H1 (cell line): ENCODE measurements around the gene FRY. TPM values are rescaled to one million over a fixed set of nuclear protein-coding genes. Genes with fewer than 3 reads are reported as not detected.

Source experiments
- CTCF ChIA-PET: fragments of 300-600 bp; sonication (Branson Sonifier 250); formaldehyde crosslinking; loops from one replicate; lab custom pipeline; 2021; ENCODE audit not compliant: partially characterized antibody; lab: Charles Lee
- POLR2A ChIA-PET: fragments of 300-600 bp; sonication (Branson Sonifier 250); formaldehyde crosslinking; loops from one replicate; lab custom pipeline; 2021; ENCODE audit warnings: inconsistent platforms; ENCODE audit not compliant: partially characterized antibody; lab: Charles Lee
- DNase-seq, 2 experiments: peaks; one replicate each; pipeline versions ENCODE4 v3.0.0 to v3.0.0-alpha.2; 2010 to 2022; ENCODE audit warnings: low spot score in 2 of 2, low read depth in 1 of 2, mixed read lengths in 1 of 2
- FAIRE-seq: peaks from 2 replicates; lab custom pipeline; 2011; peaks lifted over from hg19 to GRCh38; lab: Jason Lieb, UNC
- H2AFZ ChIP-seq: 2 replicates; pipeline ENCODE4 v1.8.1; 2012; ENCODE audit warnings: low read length, inconsistent platforms
- H2AK5ac ChIP-seq: 2 replicates; pipeline ENCODE4 v1.6.1; 2013; ENCODE audit warnings: low read depth, low read length
- H2BK120ac ChIP-seq: replicated peaks from 2 replicates; pipeline ENCODE3; 2013; ENCODE audit warnings: low read depth, low read length, inconsistent platforms
- H2BK12ac ChIP-seq: 2 replicates; pipeline ENCODE4 v1.6.1; 2013; ENCODE audit warnings: low read depth, low read length
- H2BK15ac ChIP-seq: 2 replicates; pipeline ENCODE4 v1.6.1; 2013; ENCODE audit warnings: low read length
- H2BK20ac ChIP-seq: 2 replicates; pipeline ENCODE4 v1.6.1; 2013; ENCODE audit warnings: low read length
- H2BK5ac ChIP-seq: 2 replicates; pipeline ENCODE4 v1.6.1; 2013; ENCODE audit warnings: low read depth, low read length
- H3K14ac ChIP-seq: 2 replicates; pipeline ENCODE4 v1.6.1; 2013; ENCODE audit warnings: inconsistent platforms; ENCODE audit not compliant: insufficient read length
- H3K18ac ChIP-seq: 2 replicates; pipeline ENCODE4 v1.6.1; 2013; ENCODE audit warnings: low read length; ENCODE audit errors: extremely low read depth
- H3K23ac ChIP-seq: 2 replicates; pipeline ENCODE4 v1.6.1; 2013; ENCODE audit warnings: inconsistent platforms; ENCODE audit not compliant: insufficient read length
- H3K23me2 ChIP-seq: 2 replicates; pipeline ENCODE4 v1.6.1; 2013; ENCODE audit warnings: low read depth, low read length
- H3K27ac ChIP-seq: 2 replicates; pipeline ENCODE4 v1.6.1; 2011; ENCODE audit warnings: low read depth, low read length, inconsistent platforms
- H3K27me3 ChIP-seq, 4 experiments: replicated peaks in 1 of 4; 1 replicate in 1 of 4; 2 replicates in 3 of 4; pipeline versions ENCODE4 v1.6.1 to v1.8.1; 2011 to 2013; ENCODE audit warnings: low read length in 3 of 4, mild to moderate bottlenecking in 3 of 4, inconsistent platforms in 2 of 4, mixed read lengths in 2 of 4, moderate library complexity in 1 of 4; ENCODE audit not compliant: control insufficient read depth in 3 of 4, insufficient read depth in 3 of 4; ENCODE audit errors: extremely low read depth in 1 of 4
- H3K36me3 ChIP-seq, 4 experiments: 2 replicates each; pipeline versions ENCODE4 v1.6.1 to v1.8.1; 2011 to 2013; ENCODE audit warnings: mild to moderate bottlenecking in 4 of 4, low read length in 3 of 4, moderate library complexity in 2 of 4, control low read depth in 1 of 4, inconsistent platforms in 1 of 4; ENCODE audit not compliant: insufficient read depth in 4 of 4, control insufficient read depth in 2 of 4
- H3K4ac ChIP-seq: replicated peaks from 2 replicates; pipeline ENCODE3; 2013; ENCODE audit warnings: low read length, low read depth, mixed read lengths, inconsistent platforms; ENCODE audit not compliant: insufficient read length
- H3K4me1 ChIP-seq, 4 experiments: replicated peaks in 1 of 4; 1 replicate in 1 of 4; 2 replicates in 3 of 4; pipeline versions ENCODE4 v1.6.1 to v1.8.1; 2011 to 2013; ENCODE audit warnings: low read length in 3 of 4, inconsistent platforms in 2 of 4, mixed read lengths in 1 of 4; ENCODE audit not compliant: insufficient read depth in 4 of 4, control insufficient read depth in 3 of 4
- H3K4me2 ChIP-seq, 2 experiments: 2 replicates each; pipeline versions ENCODE4 v1.6.1 to v1.8.1; 2011 to 2013; ENCODE audit warnings: low read depth in 2 of 2, low read length in 2 of 2, control low read depth in 1 of 2, inconsistent platforms in 1 of 2, mild to moderate bottlenecking in 1 of 2; ENCODE audit not compliant: insufficient read depth in 1 of 2
- H3K4me3 ChIP-seq, 4 experiments: fragments of 200-600, 300-600 bp in 1 of 4; sonication (generic), shearing (Covaris generic), sonication (Bioruptor Twin) in 1 of 4; 2 replicates each; pipeline versions ENCODE4 v1.5.1 to v1.8.1; 2011 to 2016; ENCODE audit warnings: low read length in 4 of 4, low read depth in 3 of 4, control low read depth in 2 of 4, inconsistent platforms in 2 of 4, mild to moderate bottlenecking in 2 of 4, mixed read lengths in 1 of 4, moderate library complexity in 1 of 4; ENCODE audit not compliant: insufficient read depth in 2 of 4; ENCODE audit errors: extremely low read depth in 1 of 4
- H3K56ac ChIP-seq: replicated peaks from 2 replicates; pipeline ENCODE3; 2013; ENCODE audit warnings: low read depth, mild to moderate bottlenecking, mixed read lengths, low read length, inconsistent platforms; ENCODE audit not compliant: insufficient read length
- H3K79me1 ChIP-seq: 2 replicates; pipeline ENCODE4 v1.6.1; 2013; ENCODE audit warnings: low read depth, low read length, control low read depth
- H3K79me2 ChIP-seq, 2 experiments: 2 replicates each; pipeline versions ENCODE4 v1.6.1 to v1.8.1; 2012 to 2013; ENCODE audit warnings: low read length in 2 of 2, mild to moderate bottlenecking in 2 of 2, inconsistent platforms in 1 of 2; ENCODE audit not compliant: insufficient read depth in 2 of 2, control insufficient read depth in 1 of 2
- H3K9ac ChIP-seq, 4 experiments: replicated peaks in 1 of 4; 1 replicate in 1 of 4; 2 replicates in 3 of 4; pipeline versions ENCODE4 v1.6.1 to v1.8.1; 2011 to 2013; ENCODE audit warnings: low read depth in 3 of 4, low read length in 3 of 4, control low read depth in 2 of 4, mild to moderate bottlenecking in 2 of 4, moderate library complexity in 2 of 4, inconsistent platforms in 1 of 4; ENCODE audit errors: extremely low read depth in 1 of 4
- H3K9me3 ChIP-seq, 2 experiments: 2 replicates each; pipeline versions ENCODE4 v1.6.1 to v1.8.1; 2012 to 2013; ENCODE audit warnings: mild to moderate bottlenecking in 2 of 2, moderate library complexity in 2 of 2, control low read depth in 1 of 2, inconsistent platforms in 1 of 2, low read depth in 1 of 2, low read length in 1 of 2, mixed read lengths in 1 of 2; ENCODE audit not compliant: insufficient read depth in 2 of 2
- H4K20me1 ChIP-seq, 2 experiments: replicated peaks in 1 of 2; 2 replicates each; pipeline versions ENCODE3 to v1.8.1; 2011 to 2013; ENCODE audit warnings: inconsistent platforms in 2 of 2, low read length in 2 of 2, mild to moderate bottlenecking in 1 of 2; ENCODE audit not compliant: insufficient read depth in 2 of 2, control insufficient read depth in 1 of 2
- H4K5ac ChIP-seq: 2 replicates; pipeline ENCODE4 v1.6.1; 2013; ENCODE audit warnings: low read length, low read depth, mixed read lengths, inconsistent platforms; ENCODE audit not compliant: insufficient read length
- H4K8ac ChIP-seq: 2 replicates; pipeline ENCODE4 v1.8.0; 2013; ENCODE audit warnings: mild to moderate bottlenecking, moderate library complexity, low read length, inconsistent platforms; ENCODE audit not compliant: insufficient read depth; ENCODE audit errors: extremely low read depth
- H4K91ac ChIP-seq: replicated peaks from 2 replicates; pipeline ENCODE3; 2013; ENCODE audit warnings: low read length, mixed read lengths, inconsistent platforms; ENCODE audit not compliant: insufficient read length
- CTBP2 ChIP-seq: IDR thresholded peaks from 2 replicates; pipeline ENCODE4 v1.7.0; 2011; ENCODE audit warnings: borderline replicate concordance, mild to moderate bottlenecking, moderate library complexity, mixed read lengths, low read length; ENCODE audit not compliant: insufficient read depth, insufficient read length
- EP300 ChIP-seq, 2 experiments: IDR thresholded peaks; 1 replicate in 1 of 2; 2 replicates in 1 of 2; pipeline ENCODE4 v1.6.1; 2011 to 2012; ENCODE audit warnings: low read depth in 2 of 2, low read length in 2 of 2, mild to moderate bottlenecking in 2 of 2, borderline replicate concordance in 1 of 2, inconsistent platforms in 1 of 2, moderate library complexity in 1 of 2
- JUN ChIP-seq: IDR thresholded peaks from 2 replicates; pipeline ENCODE4 v1.6.1; 2011; ENCODE audit warnings: low read depth, mild to moderate bottlenecking, improper control_type of control experiment, low read length
- JUND ChIP-seq: IDR thresholded peaks from 2 replicates; pipeline ENCODE4 v1.6.1; 2011; ENCODE audit warnings: mild to moderate bottlenecking, improper control_type of control experiment, low read length
- RAD21 ChIP-seq, 2 experiments: IDR thresholded peaks in 1 of 2; conservative IDR thresholded peaks in 1 of 2; 2 replicates each; pipeline ENCODE4 v1.6.1; 2011; ENCODE audit warnings: low read depth in 2 of 2, low read length in 2 of 2, improper control_type of control experiment in 1 of 2, inconsistent platforms in 1 of 2, mild to moderate bottlenecking in 1 of 2, moderate library complexity in 1 of 2
- SIN3A ChIP-seq, 2 experiments: IDR thresholded peaks in 1 of 2; conservative IDR thresholded peaks in 1 of 2; 2 replicates each; pipeline ENCODE4 v1.6.1; 2011 to 2012; ENCODE audit warnings: low read length in 2 of 2, improper control_type of control experiment in 1 of 2, low read depth in 1 of 2, mild to moderate bottlenecking in 1 of 2
- SUZ12 ChIP-seq: fragments of 200-600 bp; sonication (generic); IDR thresholded peaks from 2 replicates; pipeline ENCODE4 v1.6.1; 2012; ENCODE audit warnings: mild to moderate bottlenecking, inconsistent platforms, low read length, moderate library complexity, mixed read lengths
- TBP ChIP-seq: IDR thresholded peaks from 2 replicates; pipeline ENCODE4 v1.6.1; 2011; ENCODE audit warnings: low read depth, low read length, improper control_type of control experiment
- WGBS, 2 experiments: shearing (Covaris generic) in 1 of 2; methylation state at CpG; one replicate each; pipeline versions ENCODE4 v1.1.6 to v1.1.7; 2013 to 2015; ENCODE audit warnings: low lambda C conversion rate in 2 of 2, mixed read lengths in 2 of 2, inconsistent platforms in 1 of 2, low coverage in 1 of 2, missing lambda C conversion rate in 1 of 2; ENCODE audit not compliant: insufficient replicate concordance in 2 of 2, insufficient coverage in 1 of 2, insufficient read length in 1 of 2; ENCODE audit errors: extremely low coverage in 1 of 2, missing lambda C conversion rate in 1 of 2; 5-methylcytosine and 5-hydroxymethylcytosine counted together
- polyA plus RNA-seq, 7 experiments: library from polyadenylated mRNA; depleted of rRNA in 3 of 7; stranded (reverse) in 5 of 7; unstranded in 2 of 7; fragments of >200 nt in 5 of 7; fragments of 200-250 nt in 2 of 7; gene quantifications; 1 replicate in 5 of 7; 2 replicates in 1 of 7; 4 replicates in 1 of 7; pipeline versions ENCODE4 v1.2.1 to v1.2.3, GENCODE V29; 2011 to 2013; ENCODE audit warnings: missing spikeins in 2 of 7, mixed read lengths in 2 of 7
- total RNA-seq: library from RNA; stranded (reverse); fragmentation: NEBNext Ultra II Directional; extraction: Animal tissue kit (Norgen Biotek cat#: 25700); gene quantifications from 2 replicates; pipeline ENCODE4 v1.2.1, GENCODE V29; 2021
- TF ChIP-seq, protein P1 (sequence below), 3 experiments: IDR thresholded peaks; 1 replicate in 2 of 3; 2 replicates in 1 of 3; pipeline versions ENCODE4 v1.5.1 to v1.6.1; 2011; ENCODE audit warnings: low read length in 3 of 3, mild to moderate bottlenecking in 3 of 3, inconsistent platforms in 2 of 3, low read depth in 1 of 3, moderate library complexity in 1 of 3; ENCODE audit not compliant: insufficient read depth in 1 of 3; ENCODE audit errors: control extremely low read depth in 1 of 3

Gene FRY
- total and polyA plus RNA-seq, 2 of the 8 experiments (the other 6 are each of a cell fraction or from before 2014, with no cell fraction given) = 4.3 to 9.2 TPM

DNA sequence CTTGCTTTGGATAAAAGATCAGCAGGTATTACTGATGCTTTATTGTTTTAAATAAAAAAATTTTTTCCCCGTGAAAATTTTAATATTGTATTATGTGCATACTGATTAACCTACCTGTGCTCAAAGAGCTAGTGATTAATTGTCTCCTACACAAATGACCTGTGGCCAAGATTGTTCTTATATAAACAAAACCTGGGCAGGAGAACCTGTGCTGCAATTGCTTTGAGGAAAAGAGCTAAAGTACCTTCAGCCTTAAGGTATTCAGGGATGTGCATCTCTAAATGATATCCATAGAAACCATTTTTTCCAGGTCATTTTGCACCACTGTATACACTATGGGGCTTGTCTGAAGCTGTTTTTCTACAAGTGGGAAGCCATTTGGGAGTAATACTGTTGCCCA is 1.2 kb downstream of the FRY start:
- no peak overlapping the region for H2BK120ac ChIP-seq
- H3K4ac ChIP-seq = no peak overlapping the region
- no peak overlapping the region for H3K18ac ChIP-seq
- peaks cover 5% of the 10 kb centered on the region; the same call in 1 of the 2 replicates for H3K23me2 ChIP-seq
- FAIRE-seq (no peak), DNase-seq (no peak)
- H3K56ac ChIP-seq = no peak overlapping the region
- no peaks in the 10 kb centered on the region for H3K27me3 ChIP-seq
- H3K36me3 ChIP-seq = no peaks in the 10 kb centered on the region
- H2AK5ac ChIP-seq = no peak overlapping the region
- no peaks in the 10 kb centered on the region for H3K9me3 ChIP-seq
- H3K9ac ChIP-seq = no peak overlapping the region
- no peaks in the 10 kb centered on the region; the same call in 1 of the 2 replicates for H3K79me1 ChIP-seq
- H2BK12ac ChIP-seq = no peak overlapping the region
- H3K27ac ChIP-seq = no peak overlapping the region
- no peak overlapping the region for H3K23ac ChIP-seq
- H4K91ac ChIP-seq = no peak overlapping the region
- no peak overlapping the region for H2BK20ac ChIP-seq
- H3K4me1 ChIP-seq = peaks cover 4 to 13% (median 8%) of the 10 kb centered on the region in 4 experiments; a peak in 6 of 7 replicates
- peak overlapping the region in 1 of 2 experiments; percentile 18; a peak in 2 of 4 replicates for H3K4me2 ChIP-seq
- H3K79me2 ChIP-seq = no peaks in the 10 kb centered on the region
- no peak overlapping the region for H2BK5ac ChIP-seq
- no peaks in the 10 kb centered on the region for H4K20me1 ChIP-seq
- H4K8ac ChIP-seq = no peak overlapping the region
- ChIA-PET CTCF (interaction anchor here (0.8 kb wide), 2 partner anchors 20 to 132 kb away, joined by 3 to 4 read pairs; no protein-coding TSS in a partner anchor), POLR2A (interaction anchor here (0.9 to 3.1 kb wide), 2 partner anchors 272 to 283 kb away, joined by 3 to 10 read pairs; partner anchors contain the start of genes BRCA2 and ZAR1L)
- no peak overlapping the region for H3K14ac ChIP-seq
- 65% methylated on average over 1 of the region's 1 CpG; no CpG with 5 or more reads in 1 of the 2 experiments for WGBS, 2 experiments
- no peak overlapping the region for H2BK15ac ChIP-seq
- H2AFZ ChIP-seq = no peak overlapping the region
- peak overlapping the region in 1 of 4 experiments; percentile 77; a peak in 2 of 8 replicates for H3K4me3 ChIP-seq
- H4K5ac ChIP-seq = no peak overlapping the region
- TF ChIP-seq JUND = no peak
- no peak for TF ChIP-seq CTBP2
- no peak for TF ChIP-seq RAD21 (IDR thresholded peaks at IDR 0.05 in 1 of 2, conservative IDR thresholded peaks at IDR 0.05 in 1 of 2; ENCODE audit: low read depth in 2 of 2, low read length in 2 of 2)
- TF ChIP-seq JUN = no peak
- TF ChIP-seq, protein P1, sequence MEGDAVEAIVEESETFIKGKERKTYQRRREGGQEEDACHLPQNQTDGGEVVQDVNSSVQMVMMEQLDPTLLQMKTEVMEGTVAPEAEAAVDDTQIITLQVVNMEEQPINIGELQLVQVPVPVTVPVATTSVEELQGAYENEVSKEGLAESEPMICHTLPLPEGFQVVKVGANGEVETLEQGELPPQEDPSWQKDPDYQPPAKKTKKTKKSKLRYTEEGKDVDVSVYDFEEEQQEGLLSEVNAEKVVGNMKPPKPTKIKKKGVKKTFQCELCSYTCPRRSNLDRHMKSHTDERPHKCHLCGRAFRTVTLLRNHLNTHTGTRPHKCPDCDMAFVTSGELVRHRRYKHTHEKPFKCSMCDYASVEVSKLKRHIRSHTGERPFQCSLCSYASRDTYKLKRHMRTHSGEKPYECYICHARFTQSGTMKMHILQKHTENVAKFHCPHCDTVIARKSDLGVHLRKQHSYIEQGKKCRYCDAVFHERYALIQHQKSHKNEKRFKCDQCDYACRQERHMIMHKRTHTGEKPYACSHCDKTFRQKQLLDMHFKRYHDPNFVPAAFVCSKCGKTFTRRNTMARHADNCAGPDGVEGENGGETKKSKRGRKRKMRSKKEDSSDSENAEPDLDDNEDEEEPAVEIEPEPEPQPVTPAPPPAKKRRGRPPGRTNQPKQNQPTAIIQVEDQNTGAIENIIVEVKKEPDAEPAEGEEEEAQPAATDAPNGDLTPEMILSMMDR (IDR thresholded peaks at IDR 0.05; ENCODE audit: control extremely low read depth in 1 of 3, insufficient read depth in 1 of 3, low read depth in 1 of 3, low read length in 3 of 3) = no peak
- no peak for TF ChIP-seq TBP
- no peak for TF ChIP-seq SIN3A (conservative IDR thresholded peaks at IDR 0.05 in 1 of 2, IDR thresholded peaks at IDR 0.05 in 1 of 2; ENCODE audit: low read depth in 1 of 2, low read length in 2 of 2)
- no peak for TF ChIP-seq SUZ12
- TF ChIP-seq EP300 (IDR thresholded peaks at IDR 0.05; ENCODE audit: borderline replicate concordance in 1 of 2, low read depth in 2 of 2, low read length in 2 of 2) = no peak
